Measurements from ENCODE around the gene TMCC1.
"Not testable (repeated sequence)": the region's sequence is repeated elsewhere in the genome, so short reads cannot be mapped to it uniquely, and the experiment has no call there.

Gene TMCC1

DNA sequence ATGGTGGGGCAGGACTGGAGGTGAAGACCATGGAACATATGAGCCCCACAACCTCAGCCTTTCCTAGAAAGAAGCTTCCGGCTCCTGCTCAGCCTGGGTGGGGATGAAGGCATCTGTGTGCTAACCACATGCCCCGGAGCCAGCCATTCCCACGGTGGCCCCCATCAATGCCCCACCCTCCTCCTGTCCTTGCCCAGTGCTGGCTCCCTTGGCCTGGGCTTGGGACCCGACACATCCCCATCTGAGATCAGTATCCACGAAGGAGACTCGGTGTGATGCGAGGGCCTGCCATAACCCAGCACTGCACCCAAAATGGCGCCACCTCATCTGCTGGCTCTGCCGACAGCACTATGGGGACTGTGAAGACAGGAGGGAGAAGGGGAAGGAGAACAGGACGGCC, 270.6 kb downstream of the TMCC1 start:
- DNase-seq (ENCODE audit: low spot score) = no peak

DNA sequence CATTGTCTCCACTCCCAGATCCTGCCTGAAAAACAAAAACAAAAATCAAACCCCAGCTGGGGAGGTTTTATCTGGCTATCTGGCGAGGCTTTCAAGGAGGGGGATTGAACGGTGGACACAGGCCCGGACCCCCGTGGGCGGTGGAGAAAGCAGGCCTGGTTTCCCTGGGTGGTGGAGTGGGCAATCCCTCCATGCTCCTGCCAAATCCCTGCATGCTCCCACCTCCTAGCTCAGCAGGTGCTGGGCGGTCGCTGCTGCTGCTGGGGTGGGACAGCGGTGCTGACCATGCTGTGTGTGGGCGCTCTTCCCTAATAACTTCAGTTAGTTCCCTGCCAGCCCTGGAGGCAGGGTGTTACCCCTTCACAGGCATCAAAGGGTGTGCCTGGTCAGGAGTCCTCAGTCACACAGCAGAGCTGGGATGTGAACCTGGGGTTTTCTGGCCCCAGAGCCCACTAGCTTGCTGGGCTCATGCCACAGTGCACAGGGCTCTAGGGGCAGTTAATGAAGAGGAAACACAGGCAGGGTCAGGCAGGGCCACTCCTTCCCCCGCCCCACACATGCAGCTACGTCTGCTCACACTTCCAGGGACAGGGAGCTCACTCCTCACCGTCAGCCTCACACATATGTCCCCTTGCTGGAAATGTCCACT, 271.2 kb downstream of the TMCC1 start:
- no peak for DNase-seq (ENCODE audit: low spot score)

DNA sequence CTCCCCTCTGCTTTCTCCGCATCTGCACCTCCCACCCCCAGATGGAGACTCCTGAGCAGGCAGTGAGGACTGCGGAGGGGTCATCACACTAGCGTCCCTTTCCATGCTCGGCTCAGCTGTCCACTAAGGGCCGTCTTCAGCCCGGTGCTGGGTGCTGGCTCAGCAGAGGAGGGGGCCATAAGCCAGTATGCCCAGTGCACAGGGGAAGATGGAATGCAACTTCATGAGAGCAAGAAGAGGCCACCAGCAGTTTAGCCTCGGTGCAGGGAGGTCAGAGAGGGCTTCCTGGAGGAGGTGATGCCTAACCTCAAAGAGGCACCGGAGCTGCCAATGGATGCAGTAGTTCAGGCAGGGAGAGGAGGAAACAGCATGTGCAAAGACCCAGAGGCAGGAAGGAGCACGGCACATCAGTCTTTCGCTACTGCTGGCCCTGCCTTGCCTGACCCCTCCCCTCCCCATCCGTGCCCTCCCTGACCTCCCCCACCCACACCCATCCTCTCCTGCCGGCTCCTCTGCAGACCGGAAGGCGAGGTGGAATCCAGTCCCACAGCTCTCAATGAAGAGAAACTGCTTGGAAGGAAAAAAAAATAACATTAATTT, 271.8 kb downstream of the TMCC1 start:
- DNase-seq (ENCODE audit: low spot score) = no peak

- no peak for DNase-seq (ENCODE audit: low spot score)
Measured at GRCh38 chr3:129620828-129621559, 272.5 kb downstream of the TMCC1 start.

- no peak for DNase-seq (ENCODE audit: low spot score)
Measured at GRCh38 chr3:129619726-129620162, 273.8 kb downstream of the TMCC1 start.

GRCh38 chr3:129618901-129619671, 274.4 kb downstream of the TMCC1 start:
- no peak for DNase-seq (ENCODE audit: low spot score)

DNA sequence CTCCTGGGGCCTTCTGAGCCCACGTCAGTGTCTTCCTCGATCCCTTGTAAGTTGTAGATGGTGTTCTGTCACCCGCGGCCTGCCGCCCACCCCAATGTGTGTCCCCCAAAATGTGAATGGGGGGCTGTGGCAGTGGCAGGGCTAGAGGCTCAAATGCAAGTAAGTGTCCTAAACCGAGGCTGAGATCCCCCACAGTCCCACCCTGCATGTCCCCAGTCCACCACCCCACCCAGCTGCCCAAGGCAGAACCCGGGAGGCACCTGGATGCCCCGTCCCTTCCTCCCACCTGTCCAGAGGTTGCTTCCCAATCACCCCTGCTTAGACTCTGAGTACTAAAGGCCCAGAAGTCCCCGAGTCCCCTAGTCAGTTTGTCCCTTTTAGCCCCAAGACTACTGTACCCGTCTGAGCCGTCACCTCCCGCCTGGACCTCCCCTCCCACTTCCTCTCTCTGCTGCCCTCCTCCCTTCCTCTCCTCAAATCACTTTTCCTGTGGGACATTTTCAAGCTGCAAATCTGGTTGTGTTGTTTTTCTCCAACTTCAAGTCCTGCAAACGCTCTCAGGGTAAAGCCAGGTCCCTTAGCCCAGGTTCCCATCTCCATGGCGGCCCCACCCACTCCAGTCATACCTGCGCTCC, 275.2 kb downstream of the TMCC1 start:
- DNase-seq (ENCODE audit: low spot score) = no peak

DNA sequence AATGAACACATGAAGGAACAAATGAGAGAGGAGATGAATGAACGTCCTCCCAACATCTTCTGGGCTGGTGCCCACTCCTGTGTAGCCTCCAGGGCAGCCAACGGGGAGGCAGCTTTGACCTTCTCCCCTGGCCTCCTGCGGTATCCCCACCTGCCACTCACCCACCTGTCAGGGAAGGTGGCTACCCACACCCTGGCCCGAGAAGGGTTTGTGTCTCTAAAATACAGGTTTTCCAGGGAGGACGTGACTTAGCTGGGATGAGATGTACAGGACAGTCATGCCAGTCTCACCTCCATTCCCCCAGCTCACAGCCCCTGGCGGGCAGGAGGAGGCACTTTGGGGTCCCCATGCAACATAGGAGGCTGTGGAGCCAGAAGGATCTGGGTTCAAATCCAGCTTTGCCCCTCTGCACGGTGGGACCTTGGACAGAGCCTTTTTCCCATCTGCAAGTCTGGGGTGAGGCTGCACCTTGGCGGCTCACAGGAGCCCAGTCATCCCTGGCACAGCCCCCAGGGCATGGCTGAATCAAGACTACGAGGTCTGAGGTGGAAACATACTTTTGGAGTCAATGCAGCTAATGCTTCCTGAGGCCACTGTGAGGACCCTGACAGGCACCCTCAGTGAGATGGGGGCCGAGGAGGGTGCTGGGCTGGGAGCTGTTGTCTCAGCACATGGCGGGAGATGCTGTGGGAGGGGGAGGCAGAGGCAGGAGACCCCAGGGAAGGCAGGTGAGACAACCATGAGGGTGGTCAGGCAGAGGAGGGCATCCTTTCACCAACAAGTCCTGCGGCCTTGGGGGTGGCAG, 275.9 kb downstream of the TMCC1 start:
- no peak for DNase-seq (ENCODE audit: low spot score)

DNA sequence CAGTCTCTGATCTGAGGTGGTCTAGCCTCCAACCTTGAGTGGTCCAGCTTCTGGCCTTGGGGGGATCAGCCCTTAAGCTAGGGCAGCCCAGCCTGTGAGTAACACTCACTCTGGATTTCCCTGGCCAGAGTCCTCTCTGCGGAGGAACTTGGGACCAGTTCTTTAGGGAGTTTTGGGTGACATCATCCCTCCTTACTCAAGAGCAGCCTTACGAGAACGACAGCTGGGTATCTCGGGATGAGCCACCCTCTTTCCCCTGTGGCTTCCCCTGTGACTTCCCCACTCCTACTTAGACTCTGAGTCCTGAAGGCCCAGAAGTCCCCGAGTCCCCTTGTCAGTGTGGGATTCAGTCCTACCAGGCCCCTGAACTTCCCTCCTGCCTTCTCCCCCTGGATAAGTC, 276.8 kb downstream of the TMCC1 start:
- DNase-seq (ENCODE audit: low spot score) = no peak

DNA sequence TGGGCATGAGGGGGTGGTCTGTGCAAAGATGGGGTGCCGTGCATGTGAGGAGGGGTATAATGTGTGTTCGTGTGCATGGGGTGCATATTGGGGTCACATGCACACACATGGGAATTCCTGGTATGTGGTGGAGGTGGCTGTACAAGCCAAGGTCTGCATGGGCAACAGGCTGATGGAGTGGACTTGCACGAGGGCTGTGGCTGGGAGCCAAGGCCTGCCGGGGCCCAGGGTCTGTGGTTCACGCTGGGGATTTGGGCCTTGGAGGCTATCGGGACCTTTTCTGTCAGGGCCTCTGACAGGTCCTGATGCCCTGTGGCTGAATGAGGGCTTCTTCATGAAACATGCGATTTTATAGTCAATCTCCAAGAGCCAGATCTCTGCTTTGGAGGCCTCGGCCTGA, 277.2 kb downstream of the TMCC1 start:
- DNase-seq (ENCODE audit: low spot score) = no peak

DNA sequence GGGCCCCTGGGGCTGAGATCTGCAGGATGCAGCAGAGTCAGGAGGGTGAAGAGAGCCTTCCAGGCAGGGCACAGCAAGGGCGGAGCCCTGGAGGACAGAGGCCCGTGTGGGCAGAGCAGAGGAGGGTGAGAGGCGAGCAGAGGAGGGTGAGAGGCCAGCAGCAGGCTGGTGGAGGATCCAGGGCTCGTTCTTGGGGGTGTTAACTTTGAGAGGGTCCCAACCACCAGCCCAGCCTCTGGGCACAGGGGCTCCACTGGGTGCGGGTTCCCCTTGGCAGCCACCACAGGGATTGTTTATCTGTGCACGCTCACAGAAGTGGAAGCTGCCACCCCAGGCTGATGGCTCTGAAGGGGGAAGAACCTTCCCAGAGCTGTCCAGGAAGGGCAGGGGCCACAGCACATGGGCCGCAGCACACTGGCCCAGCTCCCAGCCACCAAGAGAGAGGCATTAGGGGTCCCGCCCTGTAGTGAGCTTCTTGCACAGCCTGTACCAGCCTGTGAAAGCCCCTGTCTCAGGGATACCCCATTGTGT, 277.7 kb downstream of the TMCC1 start:
- no peak for DNase-seq (ENCODE audit: low spot score)

DNA sequence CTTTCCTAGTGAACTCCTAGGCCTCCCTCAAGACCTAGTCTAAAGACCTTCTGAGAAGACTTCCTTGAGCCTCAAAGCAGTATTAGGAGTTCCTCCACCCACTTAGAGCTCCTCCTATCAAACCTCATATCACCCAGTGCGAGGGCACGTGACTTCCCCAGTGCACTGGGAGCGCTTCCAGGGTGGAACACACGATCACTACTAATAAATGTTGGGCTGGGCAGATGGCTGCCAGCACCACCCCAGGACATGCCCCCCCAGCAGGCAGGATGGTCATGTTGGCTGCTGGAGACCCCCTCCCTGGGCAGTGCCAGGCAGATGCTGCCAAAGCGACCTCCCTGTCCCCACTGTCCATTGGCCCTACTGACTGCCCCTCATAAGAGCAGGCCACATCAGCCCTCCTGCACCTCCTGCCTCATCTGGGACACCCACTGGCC, 278.6 kb downstream of the TMCC1 start:
- DNase-seq (ENCODE audit: low spot score) = no peak

DNA sequence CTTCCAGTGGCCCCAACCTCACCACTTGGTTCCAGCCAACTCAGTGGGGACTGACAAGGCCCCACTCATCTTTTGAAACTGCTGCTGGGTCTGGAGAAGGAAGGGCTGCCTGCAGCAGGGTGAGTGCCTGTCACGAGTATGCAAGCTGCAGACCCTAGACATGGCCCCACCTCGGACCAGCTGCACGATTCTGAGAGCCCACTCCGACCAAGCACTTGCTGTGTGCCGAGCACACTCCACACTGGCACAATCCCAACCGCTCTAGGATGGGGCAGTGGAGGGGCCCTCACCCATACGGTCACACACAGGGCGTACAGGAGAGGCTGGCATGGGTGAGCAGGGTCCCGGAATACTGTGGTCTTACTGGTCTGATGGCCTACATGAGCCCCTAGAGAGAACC, 279.1 kb downstream of the TMCC1 start:
- no peak for DNase-seq (ENCODE audit: low spot score)

DNA sequence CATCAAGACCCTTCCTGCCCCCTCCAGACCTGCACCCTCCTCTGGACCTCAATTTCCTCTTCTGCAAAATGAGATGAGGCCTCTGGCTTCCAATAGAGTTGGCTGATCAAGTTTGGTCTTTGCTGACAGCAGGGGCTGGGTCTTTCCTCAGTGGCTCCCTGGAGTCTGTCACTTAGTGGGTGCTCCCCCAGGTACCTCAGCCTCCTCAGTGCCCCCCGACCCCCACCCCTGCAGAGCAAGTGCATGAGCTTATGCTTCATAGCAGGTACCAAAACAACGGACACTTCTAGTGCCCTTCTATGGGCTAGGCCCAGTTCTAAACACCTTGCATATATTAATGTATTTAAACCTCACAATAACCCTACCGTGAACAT, 280.2 kb downstream of the TMCC1 start:
- no peak for DNase-seq (ENCODE audit: low spot score)

GRCh38 chr3:129612534-129613366, 280.8 kb downstream of the TMCC1 start:
- no peak for DNase-seq (ENCODE audit: low spot score)

GRCh38 chr3:129611812-129612533, 281.5 kb downstream of the TMCC1 start:
- DNase-seq (ENCODE audit: low spot score) = no peak

DNA sequence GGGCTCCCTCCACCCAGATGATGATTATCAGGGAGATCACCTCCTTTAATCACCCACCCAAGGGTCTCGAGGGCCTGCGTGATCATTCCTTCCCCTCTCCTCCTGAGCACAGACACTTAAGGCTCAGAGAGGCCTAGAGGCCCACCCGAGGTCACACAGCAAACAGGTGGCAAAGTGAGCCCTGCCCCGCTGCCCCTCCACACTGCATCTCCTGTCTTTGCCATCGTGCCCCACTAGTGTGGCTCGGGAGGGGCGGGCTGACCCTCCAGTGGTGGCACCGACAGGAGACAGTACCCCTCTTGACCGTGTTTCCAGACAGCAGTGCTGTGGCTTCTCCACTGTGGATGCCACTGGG, 282.1 kb downstream of the TMCC1 start:
- DNase-seq (ENCODE audit: low spot score) = no peak

DNA sequence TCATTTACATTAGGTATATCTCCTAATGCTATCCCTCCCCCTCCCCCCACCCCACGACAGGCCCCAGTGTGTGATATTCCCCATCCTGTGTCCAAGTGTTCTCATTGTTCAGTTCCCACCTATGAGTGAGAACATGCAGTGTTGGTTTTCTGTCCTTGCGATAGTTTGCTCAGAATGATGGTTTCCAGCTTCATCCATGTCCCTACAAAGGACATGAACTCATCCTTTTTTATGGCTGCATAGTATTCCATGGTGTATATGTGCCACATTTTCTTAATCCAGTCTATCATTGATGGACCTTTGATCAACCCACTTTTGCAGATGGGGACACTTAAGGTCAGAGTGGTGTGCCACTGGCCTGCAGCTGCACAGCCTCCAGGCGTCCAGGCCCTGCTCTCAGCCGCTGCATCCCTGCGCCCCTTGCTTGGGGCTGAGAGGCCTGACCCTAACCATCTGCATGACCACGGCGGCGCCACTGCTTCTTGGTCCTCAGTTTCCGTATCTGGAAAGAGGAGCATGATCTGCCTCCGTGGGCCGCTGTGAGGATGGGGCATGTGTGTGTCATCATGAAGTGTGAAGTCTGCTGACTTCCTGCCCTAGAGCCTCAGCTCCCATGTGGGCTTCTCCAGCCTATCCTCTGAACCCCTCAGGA, 282.6 kb downstream of the TMCC1 start:
- not testable (repeated sequence) for DNase-seq (ENCODE audit: low spot score)

DNA sequence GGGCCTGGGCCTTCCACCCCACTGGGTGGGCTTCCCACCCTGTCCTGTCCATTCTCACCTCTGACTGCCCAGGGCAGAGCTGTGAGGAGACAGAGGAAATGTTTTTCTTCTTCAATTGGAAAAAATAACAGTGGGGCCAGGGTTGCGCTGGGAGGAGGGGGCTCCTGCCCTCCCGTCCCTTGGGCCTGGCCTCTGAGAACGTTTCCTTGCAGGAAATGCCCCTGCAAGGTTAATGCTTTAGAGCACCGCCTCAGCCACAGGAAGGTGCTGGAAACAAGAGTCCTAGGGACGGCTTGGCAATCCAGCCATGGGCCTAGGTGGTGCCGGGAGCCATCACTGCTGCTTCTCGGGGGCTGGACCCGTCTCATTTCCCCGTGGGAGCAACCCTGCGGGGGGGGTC, 283.2 kb downstream of the TMCC1 start:
- DNase-seq (ENCODE audit: low spot score) = no peak

Measured in putamen (tissue), 1 donor.